Coronary artery (tissue), 2 donors: ENCODE measurements around the gene CITED2.

Source experiments
- DNase-seq: peaks from one replicate; pipeline ENCODE4 v3.0.0-alpha.2; 2017; ENCODE audit warnings: low spot score
- H3K27ac ChIP-seq, 2 donors: fragments of 200-600 bp; sonication (generic); one replicate each; pipeline ENCODE4 v1.5.1; 2016 to 2019
- H3K4me3 ChIP-seq: fragments of 200-600 bp; sonication (generic); 2 replicates; pipeline ENCODE4 v1.5.1; 2016; ENCODE audit warnings: mild to moderate bottlenecking, moderate library complexity
- TF ChIP-seq, protein P1 (sequence below): fragments of 200-600 bp; sonication (generic); IDR thresholded peaks from one replicate; pipeline ENCODE4 v1.5.1; 2019; ENCODE audit warnings: antibody characterized with exemption

CITED2 gene

DNA sequence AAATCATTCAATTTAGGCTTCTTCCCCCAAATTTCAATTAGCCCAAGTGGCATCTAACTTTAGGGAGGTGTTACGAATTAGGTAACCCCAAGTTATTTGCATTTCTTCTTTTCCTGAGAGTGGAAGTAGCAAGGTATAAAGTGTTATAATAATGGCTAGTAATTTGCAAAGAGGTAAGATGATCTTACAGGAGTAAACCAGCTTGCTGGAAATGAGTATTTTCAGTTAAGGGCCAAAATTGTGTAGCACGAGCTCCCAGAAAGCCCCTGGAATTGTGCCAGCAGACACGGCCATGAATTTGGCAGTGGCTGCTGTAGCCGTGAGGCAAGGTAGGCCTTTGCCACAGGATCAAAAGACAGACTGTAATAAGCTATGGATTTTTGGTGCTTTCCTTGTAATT is 38.0 kb downstream of the CITED2 start:
- Histone ChIP-seq H3K4me3 (no peak overlapping the region), H3K27ac (no peak overlapping the region)
- DNase-seq = no peak
- TF ChIP-seq, protein P1, sequence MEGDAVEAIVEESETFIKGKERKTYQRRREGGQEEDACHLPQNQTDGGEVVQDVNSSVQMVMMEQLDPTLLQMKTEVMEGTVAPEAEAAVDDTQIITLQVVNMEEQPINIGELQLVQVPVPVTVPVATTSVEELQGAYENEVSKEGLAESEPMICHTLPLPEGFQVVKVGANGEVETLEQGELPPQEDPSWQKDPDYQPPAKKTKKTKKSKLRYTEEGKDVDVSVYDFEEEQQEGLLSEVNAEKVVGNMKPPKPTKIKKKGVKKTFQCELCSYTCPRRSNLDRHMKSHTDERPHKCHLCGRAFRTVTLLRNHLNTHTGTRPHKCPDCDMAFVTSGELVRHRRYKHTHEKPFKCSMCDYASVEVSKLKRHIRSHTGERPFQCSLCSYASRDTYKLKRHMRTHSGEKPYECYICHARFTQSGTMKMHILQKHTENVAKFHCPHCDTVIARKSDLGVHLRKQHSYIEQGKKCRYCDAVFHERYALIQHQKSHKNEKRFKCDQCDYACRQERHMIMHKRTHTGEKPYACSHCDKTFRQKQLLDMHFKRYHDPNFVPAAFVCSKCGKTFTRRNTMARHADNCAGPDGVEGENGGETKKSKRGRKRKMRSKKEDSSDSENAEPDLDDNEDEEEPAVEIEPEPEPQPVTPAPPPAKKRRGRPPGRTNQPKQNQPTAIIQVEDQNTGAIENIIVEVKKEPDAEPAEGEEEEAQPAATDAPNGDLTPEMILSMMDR = no peak

DNA sequence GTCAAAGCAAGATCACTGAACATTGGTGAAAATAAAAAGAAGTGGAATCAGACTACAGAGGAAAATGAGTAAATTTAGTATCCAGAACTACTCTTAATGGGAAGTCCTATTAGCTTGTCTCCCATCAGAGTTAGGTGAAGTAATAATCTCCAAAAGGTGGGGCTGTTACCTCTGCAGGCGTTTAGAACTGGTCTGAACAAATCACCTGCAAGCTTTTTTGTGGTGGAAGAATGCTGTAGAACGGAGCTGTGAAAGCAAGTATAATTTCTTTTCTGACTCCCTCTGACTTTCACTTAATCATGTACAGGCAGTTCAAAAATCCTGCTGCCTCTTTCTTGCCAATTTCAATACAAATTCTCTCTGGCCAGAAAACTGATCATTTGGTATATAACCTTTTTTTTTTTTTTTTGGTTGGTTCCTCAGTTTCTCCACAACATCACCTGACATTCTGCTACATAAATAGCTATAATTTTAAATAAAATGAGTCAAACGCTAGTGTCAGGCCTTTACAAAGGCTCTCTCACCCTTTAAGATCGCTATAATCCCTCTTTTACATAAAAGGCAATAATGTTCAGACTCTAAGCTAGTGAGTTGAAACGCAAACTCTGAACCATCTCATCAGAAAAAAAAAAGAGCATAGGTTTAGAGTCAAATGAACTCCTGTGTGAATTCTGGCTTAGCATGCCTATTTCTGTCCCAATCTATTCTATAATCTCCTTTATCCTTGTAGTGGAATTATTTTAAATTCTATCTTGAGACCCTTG is 38.8 kb downstream of the CITED2 start:
- peak overlapping the region; percentile 44 to 70 for H3K27ac ChIP-seq
- no peak for DNase-seq

DNA sequence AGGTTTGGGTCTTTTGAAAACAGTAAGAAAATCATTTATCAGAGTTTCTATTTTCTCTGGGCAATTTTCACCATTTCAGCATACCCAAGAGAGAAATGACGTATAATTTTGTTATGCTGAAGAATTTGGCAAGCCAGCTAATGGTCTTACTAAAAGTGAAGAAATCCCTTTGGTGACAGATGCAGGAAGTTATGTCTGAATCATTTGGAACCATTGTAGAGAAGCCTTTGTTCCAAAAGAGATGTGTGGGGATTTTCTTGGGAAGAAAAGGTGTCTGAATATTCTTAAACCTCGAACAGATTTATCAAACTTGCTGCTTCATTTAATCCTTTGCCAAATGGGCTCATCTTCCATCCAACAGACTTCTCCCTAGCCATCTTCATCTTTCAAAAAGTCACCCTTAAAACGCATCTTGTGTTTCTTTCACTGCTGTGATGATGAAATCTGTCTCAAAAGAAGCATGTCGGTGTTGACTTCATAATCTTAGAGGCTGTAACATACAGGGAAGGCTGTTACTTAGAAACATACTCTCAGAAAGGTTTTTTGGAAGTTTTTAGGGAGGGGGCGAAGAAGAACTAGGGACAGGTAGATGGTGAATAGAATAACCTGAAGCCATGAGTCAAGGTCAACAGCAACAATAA is 39.5 kb downstream of the CITED2 start:
- TF ChIP-seq, protein P1 = no peak
- Histone ChIP-seq H3K27ac (peak overlapping the region; percentile 44 to 70), H3K4me3 (no peak overlapping the region)
- DNase-seq = no peak

More for the DNA sequence above, 38.8 kb downstream of the CITED2 start:
- TF ChIP-seq, protein P1 = no peak
- no peak overlapping the region for H3K4me3 ChIP-seq

DNA sequence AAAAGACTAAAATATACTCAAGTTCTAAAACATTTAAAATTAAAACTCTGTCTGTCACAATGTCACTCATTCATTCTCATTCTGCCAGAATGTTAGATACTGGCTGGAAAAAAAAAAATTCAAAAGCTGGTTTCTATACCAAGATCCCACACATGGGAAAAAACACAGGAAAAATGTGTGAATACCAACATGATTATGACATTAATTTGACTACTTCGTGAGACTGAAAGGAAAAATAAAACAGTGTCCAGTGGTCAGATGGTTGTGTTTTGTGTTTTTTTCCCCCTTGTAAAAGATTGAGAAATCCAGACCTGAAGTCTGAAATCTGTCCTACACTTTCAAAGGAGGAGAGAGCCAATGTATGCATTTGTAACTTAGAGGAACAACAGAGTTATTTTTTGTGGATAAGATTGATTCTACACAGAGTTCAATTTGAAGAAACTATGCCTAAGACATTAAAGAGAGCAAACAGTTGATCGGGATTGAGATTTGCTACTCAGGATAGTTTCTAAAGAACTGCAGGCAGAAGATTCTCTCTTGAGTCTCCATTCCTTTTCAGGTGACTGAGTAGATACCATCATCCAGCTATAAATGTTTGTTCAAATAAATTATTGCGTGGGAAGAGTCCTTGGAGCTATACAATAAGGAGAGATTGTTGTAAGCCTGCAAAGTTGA is 43.5 kb downstream of the CITED2 start:
- H3K4me3 ChIP-seq = no peak overlapping the region
- no peak for DNase-seq
- TF ChIP-seq, protein P1 = no peak
- no peak overlapping the region for H3K27ac ChIP-seq

DNA sequence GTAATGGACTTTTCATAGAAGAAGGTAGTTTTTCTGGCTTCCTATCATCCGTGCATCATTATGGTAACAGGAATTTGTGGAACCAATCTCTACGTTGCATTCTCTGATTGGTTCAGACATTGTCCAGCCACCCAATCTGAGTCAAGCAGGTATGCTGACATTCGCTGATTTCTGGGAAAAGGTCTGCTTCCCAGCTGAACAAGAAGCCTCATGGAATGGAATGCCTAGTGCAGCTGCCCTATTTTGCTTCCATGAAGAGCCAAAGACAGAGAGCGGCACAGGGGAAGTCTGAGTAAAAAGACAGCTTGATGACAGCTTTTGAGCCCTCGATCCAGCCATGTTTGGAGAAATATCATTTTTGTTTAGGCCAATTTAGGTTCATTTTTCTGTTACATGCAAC is 44.1 kb downstream of the CITED2 start:
- no peak for DNase-seq
- Histone ChIP-seq H3K27ac (no peak overlapping the region), H3K4me3 (no peak overlapping the region)
- TF ChIP-seq, protein P1 = no peak

DNA sequence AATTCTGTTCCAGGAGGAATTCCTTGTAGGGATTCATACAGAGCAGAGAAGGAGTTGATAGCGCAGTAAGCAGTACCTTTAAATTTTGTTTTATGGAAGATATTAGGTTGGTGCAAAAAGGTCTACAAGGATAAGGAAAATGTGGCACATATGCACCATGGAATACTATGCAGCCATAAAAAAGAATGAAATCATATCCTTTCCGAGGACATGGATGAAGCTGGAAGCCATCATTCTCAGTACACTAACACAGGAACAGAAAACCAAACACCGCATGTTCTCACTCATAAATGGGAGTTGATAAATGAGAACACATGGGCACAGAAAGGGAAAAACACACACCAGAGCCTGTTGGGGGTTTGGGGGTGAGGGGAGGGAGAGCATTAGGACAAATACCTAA is 45.2 kb downstream of the CITED2 start:
- DNase-seq = no peak
- H3K4me3 ChIP-seq = no peak overlapping the region
- H3K27ac ChIP-seq = no peak overlapping the region
- TF ChIP-seq, protein P1 = no peak
